GM21360 (cell line): ENCODE measurements around the gene SURF6.
"Not testable (repeated sequence)": the region's sequence is repeated elsewhere in the genome, so short reads cannot be mapped to it uniquely, and the experiment has no call there.

ENCODE experiments used
- ATAC-seq: cut with Tn5 transposase; IDR thresholded peaks from one replicate; pipeline ENCODE4 v1.9.1; 2021; ENCODE audit warnings: mild to moderate bottlenecking, moderate library complexity; ENCODE audit not compliant: unreplicated experiment

SURF6 gene

DNA sequence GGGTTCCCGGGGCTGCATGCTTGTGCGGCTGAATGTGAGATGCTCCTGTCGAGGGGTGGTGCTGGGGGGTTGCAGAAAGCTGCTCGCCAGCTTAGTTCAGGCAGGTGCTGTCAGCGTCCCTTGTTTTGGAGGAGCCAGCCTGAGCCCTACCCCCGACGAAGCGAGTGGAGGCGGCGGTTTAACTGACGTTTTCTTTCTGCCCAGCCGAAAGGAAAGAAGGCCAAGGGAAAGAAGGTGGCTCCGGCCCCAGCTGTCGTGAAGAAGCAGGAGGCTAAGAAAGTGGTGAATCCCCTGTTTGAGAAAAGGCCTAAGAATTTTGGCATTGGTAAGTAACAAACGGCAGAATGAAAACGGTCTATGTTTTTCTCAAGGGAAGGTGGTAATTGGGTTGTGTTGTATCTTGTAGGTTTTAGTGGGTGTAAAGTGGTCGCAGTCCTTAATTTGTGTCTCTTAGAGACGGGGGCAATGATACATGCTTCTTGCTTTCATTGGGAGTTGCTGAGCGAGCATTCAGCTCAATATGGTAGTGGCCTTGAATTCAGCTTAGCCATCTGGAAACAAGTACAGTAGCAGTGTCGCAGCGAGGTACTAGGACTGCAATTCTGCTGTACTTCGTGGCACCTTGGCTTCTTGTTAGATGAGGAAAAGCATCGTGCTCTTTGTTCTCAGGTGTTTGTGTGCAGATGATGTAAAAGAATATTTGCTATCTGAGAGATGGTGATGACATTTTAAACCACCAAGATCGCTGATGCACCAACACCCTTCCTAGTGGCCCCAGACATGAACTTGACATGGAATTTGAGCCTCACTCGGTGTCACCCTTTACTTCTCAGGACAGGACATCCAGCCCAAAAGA is 13.0 kb upstream of the SURF6 start:
- no peak for ATAC-seq

- peak; percentile 64 for ATAC-seq
Observed at GRCh38 chr9:133347985-133348717, 12.2 kb upstream of the SURF6 start, which contains the start of the genes MED22 and RPL7A. Gene MED22, minus strand, starts transcription at chr9:133348131. Its CDS starts 1,469 bp downstream, at chr9:133346662. Gene RPL7A, plus strand, starts transcription at chr9:133348218. Its CDS starts 26 bp downstream, at chr9:133348244.

DNA sequence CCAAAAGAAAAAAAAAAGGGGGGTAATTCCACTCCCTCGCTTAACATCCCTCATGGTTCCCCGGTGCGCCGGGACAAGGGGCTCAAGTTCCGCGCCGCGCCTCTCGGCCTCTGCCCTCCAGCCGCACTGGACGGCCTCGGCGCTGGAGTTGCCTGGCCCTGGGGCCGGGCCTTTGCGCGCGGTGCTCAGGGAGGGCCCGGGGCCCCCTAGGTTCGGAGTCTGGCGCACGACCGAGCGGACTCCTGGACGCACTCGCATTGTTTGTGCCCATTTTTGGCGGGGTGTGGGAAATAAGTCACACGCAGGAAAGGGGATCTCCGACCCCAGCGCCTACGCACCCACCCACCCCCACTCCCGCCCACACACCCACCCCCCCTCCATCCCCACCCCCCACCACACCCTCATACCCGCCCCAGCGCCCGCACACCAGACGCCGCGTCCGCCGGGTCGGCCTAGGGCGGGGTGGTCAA is 11.6 kb upstream of the SURF6 start:
- peak; percentile 21 for ATAC-seq

DNA sequence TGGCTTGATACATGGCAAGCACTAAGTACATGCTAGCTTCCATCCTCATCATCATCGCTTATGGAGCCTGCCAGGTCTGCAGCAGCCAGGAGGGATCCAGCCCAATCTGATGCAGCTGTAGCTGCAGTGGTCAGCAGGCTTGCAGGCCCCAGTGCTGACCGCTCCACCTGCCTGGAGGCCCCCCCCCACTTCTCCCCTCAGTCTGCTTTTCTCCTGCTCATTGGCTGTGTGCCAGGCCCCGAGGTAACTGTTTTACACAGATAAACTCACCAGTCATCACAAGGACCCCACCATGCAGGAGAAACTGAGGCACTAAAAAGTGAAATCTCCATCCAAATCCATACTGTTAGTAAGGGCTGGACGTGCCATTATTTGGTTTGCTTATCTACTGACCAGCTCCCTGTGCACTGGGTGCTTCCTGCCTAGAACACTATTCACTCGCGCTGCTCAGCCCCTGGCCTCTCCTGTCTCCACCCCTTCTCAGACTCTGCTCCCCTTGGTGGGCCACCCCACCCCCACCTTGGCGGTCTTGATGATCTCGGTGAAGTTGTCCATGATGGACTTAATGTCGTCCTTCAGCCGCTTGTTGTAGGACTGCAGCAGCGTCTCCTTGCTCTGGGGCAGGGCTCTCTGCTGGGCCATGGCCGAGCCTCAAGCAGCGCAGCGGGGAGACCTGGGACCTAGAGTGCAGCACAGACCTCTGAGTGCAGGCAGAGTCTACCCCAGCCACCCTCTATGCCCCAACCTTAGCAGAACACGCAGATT is 10.2 kb upstream of the SURF6 start:
- ATAC-seq, result no peak

- ATAC-seq, result no peak
Observed at GRCh38 chr9:133345596-133345995, 9.6 kb upstream of the SURF6 start.

- no peak for ATAC-seq
Observed at GRCh38 chr9:133344979-133345378, 9.0 kb upstream of the SURF6 start.

- ATAC-seq, result no peak
Observed at GRCh38 chr9:133344071-133344470, 8.1 kb upstream of the SURF6 start.

- no peak for ATAC-seq
Observed at GRCh38 chr9:133342570-133342969, 6.6 kb upstream of the SURF6 start.

DNA sequence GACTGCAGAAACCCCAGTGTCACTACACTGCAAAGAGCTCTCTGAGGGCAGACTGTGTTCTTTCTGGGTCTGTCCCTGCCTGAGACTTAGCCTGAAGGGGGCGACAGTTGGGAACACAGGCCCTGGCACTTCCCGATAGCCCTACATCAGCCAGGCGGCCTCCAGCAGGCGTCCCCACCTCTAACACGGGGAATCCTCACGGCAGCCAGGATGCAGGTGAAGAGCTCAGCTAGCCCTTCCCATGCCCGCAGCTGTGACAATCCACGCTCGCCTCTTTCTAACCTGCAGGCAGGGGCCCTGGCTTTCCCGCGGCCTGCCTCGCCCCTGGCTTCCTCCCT is 6.0 kb upstream of the SURF6 start:
- no peak for ATAC-seq

DNA sequence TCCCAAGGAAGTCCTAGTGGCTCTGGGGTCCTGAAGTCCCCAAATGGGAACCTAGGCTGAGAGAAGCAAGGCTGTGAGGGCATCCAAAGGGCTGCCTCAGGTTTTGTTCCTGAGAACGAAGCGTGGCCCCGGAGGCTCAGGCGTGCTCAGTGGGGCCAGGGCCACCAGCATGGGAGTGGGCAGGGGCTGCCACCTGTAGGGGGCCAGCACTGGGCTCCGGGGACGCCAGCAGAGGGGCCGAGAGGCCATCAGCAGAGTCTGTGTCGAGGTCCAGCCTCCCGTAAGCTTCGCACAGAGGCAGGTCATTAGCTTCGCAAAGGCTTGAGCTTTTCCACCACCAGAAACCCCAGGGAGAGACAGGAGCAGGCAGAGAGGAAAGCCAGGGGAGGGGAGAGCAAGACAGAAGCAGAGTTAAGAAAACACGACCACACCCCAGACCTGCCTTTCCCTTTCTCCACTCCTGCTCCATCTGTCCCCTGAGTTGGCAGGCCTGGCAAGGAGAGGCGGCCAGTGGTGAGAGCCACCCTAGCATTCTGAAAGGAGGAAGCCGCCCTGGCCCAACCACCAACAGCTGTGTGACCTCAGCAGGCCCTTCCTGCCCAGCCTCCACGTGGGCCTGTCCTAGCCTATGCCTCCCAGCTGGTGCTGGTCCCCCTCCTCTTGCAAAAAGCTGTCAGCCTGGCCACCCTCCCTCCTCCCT is 5.5 kb upstream of the SURF6 start:
- ATAC-seq, result no peak

GRCh38 chr9:133340916-133341315 is 4.9 kb upstream of the SURF6 start:
- no peak for ATAC-seq

DNA sequence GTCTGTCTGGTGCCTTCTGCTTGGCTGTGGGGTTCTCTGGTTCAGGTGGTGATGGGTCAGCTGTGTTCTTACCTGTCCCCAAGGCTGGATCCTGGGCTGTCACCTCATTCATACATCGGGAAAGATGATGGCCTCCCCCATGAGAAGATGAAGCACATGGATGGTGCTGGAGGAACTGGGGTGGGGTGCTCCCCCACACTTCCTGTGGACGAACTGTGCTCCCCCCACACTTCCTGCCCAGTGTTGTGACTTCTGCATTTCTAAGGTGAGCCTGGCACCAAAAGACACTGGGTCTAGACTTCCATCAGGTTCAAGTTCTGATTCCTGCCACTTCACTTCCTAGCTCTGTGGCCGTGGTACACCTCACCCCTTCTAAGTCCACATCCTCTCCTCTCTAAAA is 4.3 kb upstream of the SURF6 start:
- no peak for ATAC-seq

- no peak for ATAC-seq
Observed at GRCh38 chr9:133339641-133340040, 3.7 kb upstream of the SURF6 start.

GRCh38 chr9:133334888-133335287 is 1.1 kb downstream of the SURF6 start:
- not testable (repeated sequence) for ATAC-seq

DNA sequence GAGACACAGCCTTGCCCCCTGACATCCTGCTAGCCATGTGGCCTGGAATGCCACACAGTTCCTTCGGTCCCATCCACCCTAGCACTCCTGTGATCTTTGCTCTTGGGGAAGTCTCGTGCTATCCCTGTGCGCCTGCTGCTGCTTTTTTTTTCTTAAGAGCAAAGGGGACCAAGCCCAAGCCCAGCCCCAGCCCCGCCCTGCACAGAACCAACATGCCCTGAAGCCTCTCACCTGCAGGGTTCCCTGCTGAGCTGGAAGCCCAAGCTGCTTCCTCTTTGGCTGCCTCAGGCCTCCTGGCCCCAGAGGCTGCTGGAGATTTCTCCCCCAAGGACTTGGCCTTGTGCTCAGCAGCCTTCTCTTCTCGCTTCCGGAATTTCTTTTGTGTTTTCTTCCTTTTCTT is 1.8 kb downstream of the SURF6 start:
- ATAC-seq, result no peak

DNA sequence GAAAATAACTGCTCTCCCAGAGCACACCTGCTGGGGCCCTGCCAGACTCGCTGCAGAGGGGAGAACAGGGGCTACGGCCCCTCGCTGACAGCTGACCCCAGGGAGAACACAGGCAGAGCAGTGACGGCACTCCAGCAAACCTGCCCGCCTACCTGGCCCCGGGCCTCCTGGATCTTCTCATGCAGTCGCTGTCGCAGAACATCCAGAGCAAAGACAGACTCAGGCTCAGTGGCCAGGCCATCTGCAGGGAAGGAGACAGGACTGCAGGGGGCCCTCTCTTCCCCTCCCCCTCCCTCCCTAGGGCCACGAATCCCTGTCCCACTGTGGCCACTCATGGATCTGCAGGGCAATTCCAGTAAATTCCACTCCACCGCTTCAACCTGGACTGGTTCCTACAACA is 2.4 kb downstream of the SURF6 start:
- no peak for ATAC-seq

- no peak for ATAC-seq
Observed at GRCh38 chr9:133333011-133333410, 3.0 kb downstream of the SURF6 start.

- ATAC-seq, result no peak
Observed at GRCh38 chr9:133332381-133332730, 3.6 kb downstream of the SURF6 start.

DNA sequence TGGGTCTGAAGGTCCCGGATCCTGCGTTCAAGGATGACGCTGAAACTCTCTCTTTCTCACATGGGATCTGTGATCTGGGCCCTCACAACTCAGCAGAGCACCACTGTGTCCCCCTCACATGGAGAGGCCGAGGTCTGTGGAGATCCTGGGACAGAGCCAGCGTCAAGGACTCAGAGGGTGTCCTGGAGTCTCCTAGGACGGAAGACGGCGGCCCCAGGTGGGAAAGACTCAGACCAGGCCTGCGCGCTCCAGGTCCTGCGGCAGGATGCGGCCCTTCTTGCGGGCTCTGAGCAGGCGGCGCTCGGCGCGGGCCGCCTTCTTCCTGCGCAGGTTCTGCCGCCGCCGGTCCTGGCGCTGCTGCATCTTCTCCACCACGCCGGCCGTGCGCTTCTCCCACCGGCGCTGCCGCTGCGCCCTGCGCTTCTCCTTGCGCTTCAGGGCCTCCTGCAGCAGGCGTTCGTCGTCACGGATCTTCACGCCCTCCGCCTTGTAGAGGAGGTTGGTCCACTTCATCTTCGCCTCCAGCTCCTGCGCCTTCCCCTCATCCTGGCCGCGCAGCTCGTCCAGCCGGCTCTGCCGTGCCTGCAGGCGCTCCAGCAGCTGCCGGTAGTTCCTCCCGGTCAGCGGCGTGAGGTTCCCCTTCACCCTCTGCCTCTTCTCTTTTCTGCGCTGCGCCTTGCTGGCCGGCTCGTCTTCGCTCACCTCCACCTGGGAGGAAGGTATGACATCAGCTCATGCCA is 4.2 kb downstream of the SURF6 start:
- ATAC-seq, result no peak

GRCh38 chr9:133331221-133331620 is 4.8 kb downstream of the SURF6 start:
- ATAC-seq, result no peak
